GM18511 (cell line): Measurements from ENCODE around the gene ZNF641.
"Not testable (repeated sequence)": the region's sequence is repeated elsewhere in the genome, so short reads cannot be mapped to it uniquely, and the experiment has no call there.

ENCODE experiments used
- ATAC-seq: cut with Tn5 transposase; IDR thresholded peaks from one replicate; pipeline ENCODE4 v1.9.1; 2021; ENCODE audit warnings: mild to moderate bottlenecking, moderate library complexity; ENCODE audit not compliant: unreplicated experiment

ZNF641 gene

GRCh38 chr12:48336061-48336460, 14.7 kb downstream of the ZNF641 start:
- no peak for ATAC-seq

DNA sequence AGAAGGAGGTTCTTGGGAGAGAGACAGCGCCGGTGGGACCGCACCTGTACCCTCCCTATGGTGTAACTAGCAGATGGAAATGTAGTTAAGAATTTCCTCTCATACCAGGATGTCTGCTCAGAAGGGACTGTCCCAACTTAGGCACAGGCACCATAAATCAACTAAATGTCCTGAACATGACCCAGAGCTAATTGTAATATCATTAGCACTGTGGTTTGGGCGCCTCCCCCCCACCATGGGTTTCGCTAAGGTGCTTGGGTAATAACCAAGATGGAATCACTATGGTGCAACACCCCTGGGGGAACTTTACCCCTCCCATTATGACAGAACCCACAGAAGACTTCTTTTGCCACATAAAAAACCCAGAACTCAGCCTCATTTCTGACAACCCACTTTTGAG, 15.9 kb downstream of the ZNF641 start:
- ATAC-seq = no peak

DNA sequence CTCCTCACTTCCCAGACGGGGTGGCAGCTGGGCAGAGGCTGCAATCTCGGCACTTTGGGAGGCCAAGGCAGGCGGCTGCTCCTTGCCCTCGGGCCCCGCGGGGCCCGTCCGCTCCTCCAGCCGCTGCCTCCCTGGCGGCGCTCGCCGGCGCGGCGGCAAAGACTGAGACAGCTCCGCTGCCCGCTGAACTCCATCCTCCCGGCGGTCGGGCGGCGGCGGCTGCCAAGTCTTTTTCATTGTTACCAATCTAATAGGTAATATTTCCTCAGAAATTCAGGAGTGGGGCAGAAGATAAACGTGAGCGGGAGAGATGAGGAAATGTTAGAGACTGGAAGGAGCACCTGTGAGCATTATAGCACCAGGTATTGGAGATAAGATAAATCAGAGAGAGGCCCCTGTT, 17.0 kb downstream of the ZNF641 start:
- not testable (repeated sequence) for ATAC-seq

- ATAC-seq = no peak
These were observed 19.3 kb downstream of the ZNF641 start for GRCh38 chr12:48331399-48331798.

- ATAC-seq = no peak
These were observed 21.4 kb downstream of the ZNF641 start for GRCh38 chr12:48329199-48329939.

GRCh38 chr12:48316491-48316890, 34.2 kb downstream of the ZNF641 start:
- no peak for ATAC-seq

- no peak for ATAC-seq
These were observed 39.4 kb downstream of the ZNF641 start for GRCh38 chr12:48311313-48311712.

DNA sequence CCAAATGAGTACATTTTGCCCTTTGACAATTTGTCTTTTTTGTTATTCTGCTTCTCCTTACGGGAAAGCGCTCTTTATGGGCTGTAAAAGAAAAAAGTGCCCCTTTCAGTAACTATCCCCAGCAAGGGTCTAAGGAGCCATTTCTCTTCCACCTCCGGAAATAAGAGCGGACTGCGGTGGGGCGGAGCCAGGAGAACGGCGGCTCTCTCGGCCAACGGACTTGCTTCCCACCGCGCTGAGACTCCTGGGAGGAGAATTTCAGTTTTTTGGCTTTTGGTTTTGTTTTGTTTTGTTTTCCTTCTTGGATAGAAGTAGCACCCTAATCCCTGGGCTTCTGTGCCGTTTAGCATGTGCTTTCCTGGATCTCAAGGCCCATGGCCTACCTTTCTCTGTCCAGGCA, 43.5 kb downstream of the ZNF641 start:
- ATAC-seq = no peak

DNA sequence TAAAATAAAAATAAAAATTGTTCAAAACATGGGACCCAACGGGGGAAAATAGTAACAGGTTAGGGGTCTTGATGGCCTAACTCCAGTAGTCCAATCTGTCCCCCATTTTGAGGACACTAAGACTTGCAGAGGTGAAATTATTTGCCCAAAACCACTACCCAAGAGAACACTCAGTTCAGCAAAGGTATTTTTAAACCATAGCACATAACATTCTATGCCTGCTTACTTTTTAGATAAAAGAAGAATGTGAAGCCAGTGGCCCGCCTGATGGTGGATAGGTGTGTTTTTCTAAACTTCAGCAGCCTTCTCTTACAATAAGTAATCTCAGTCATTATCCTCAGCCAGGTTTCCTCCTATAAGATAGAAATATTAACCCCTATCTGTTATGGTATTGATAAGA, 45.5 kb downstream of the ZNF641 start:
- ATAC-seq = no peak

- ATAC-seq = no peak
These were observed 48.4 kb downstream of the ZNF641 start for GRCh38 chr12:48302161-48302911.

DNA sequence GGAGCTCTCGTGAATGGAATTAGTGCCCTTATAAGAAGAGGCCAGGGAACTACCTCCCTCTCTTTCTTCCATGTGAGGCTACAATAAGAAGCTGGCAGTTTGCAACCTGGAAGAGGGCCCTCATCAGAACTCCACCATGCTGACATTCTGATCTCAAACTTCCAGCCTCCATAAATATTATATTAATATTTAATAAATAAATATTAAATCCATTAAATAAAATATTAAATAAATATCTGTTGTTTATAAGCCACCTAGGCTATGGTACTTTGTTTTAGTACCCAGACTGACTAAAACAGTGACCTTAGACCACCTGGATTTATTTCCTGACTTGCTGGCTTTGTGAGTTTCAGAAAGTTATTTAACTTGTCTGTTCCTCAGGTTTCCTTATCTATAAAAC, 49.9 kb downstream of the ZNF641 start:
- ATAC-seq = no peak

- ATAC-seq = peak; percentile 69
These were observed 54.0 kb downstream of the ZNF641 start for GRCh38 chr12:48296586-48297282.

DNA sequence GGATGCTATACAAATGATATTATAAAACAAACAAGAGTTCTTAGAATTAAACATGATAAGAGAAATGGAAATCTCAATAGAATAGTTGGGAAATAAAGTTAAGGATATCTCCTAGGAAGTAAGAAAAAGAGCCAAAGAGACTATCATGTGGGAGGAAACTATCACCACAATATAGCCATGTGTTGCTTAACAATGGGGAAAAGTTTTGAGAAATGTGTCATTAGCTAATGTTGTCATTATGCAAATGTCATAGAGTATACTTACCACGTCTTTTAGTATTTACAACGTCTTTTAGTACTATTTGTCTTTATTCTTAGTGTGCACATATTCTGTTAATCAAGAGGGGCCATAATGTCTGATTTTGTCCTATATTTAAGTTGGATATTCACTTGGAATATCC, 58.7 kb downstream of the ZNF641 start:
- no peak for ATAC-seq

DNA sequence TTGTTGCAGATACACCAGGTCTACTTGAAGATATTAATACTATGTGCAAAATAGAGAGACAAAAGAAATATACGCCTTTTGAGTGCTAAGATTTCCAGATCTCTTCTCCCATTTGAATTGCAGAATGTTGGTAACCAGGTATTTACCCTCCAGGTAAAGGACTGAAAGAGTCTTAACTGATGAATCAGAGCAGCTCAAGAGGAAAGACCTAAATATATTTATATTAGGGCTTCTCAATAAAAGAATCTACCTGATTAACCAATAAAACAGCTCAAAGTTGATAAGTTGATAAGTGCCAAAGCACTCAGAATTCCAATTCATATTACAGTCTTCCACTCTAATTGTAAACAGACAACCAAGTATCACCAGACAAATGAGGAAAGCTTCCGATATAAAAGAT, 59.2 kb downstream of the ZNF641 start:
- no peak for ATAC-seq

GRCh38 chr12:48288387-48289268, 62.1 kb downstream of the ZNF641 start:
- ATAC-seq = no peak
